Transverse colon (tissue), 4 donors: ENCODE data around the gene VPS13A. TPM values are rescaled to one million over a fixed set of nuclear protein-coding genes. Genes with fewer than 3 reads are reported as not detected.

ENCODE experiments used
- DNase-seq: peaks from one replicate; pipeline ENCODE4 v3.0.0-alpha.2; 2019
- H3K27ac ChIP-seq, 4 donors: fragments of 200-600 bp; sonication (generic); 2 replicates each; pipeline ENCODE4 v1.5.1; 2016 to 2018; ENCODE audit warnings: inconsistent platforms in 4 of 4
- H3K27me3 ChIP-seq: fragments of 200-600 bp; sonication (generic); 2 replicates; pipeline ENCODE4 v1.5.1; 2017; ENCODE audit warnings: inconsistent platforms
- H3K36me3 ChIP-seq, 4 donors: fragments of 200-600 bp; sonication (generic); 2 replicates each; pipeline ENCODE4 v1.5.1; 2017 to 2019; ENCODE audit warnings: inconsistent platforms in 4 of 4
- H3K4me1 ChIP-seq, 4 donors: fragments of 200-600 bp; sonication (generic); 2 replicates each; pipeline ENCODE4 v1.5.1; 2017 to 2020; ENCODE audit warnings: inconsistent platforms in 4 of 4
- H3K4me3 ChIP-seq, 4 donors: fragments of 200-600 bp; sonication (generic); 1 replicate in 1 of 4; 2 replicates in 3 of 4; pipeline versions ENCODE4 v1.5.1 to v1.6.1; 2017 to 2019; ENCODE audit warnings: inconsistent platforms in 4 of 4
- H3K9me3 ChIP-seq, 2 donors: fragments of 200-600 bp; sonication (generic); 2 replicates each; pipeline ENCODE4 v1.5.1; 2017 to 2019; ENCODE audit warnings: inconsistent platforms in 2 of 2
- EP300 ChIP-seq: sonication (generic); formaldehyde crosslinking; IDR thresholded peaks from one replicate; pipeline ENCODE4 v1.6.1; 2017; ENCODE audit warnings: antibody characterized with exemption, low read depth
- POLR2A ChIP-seq: fragments of 450-650 bp; IDR thresholded peaks from one replicate; pipeline ENCODE4 v1.6.1; 2016; ENCODE audit warnings: antibody characterized with exemption, mild to moderate bottlenecking, moderate library complexity
- POLR2AphosphoS5 ChIP-seq, 3 donors: sonication (generic); formaldehyde crosslinking; IDR thresholded peaks; one replicate each; pipeline ENCODE4 v1.6.1; 2016; ENCODE audit warnings: antibody characterized with exemption in 3 of 3
- WGBS, 2 donors: methylation state at CpG; one replicate each; pipeline ENCODE4 v1.1.5; 2018; ENCODE audit warnings: low coverage in 1 of 2; 5-methylcytosine and 5-hydroxymethylcytosine counted together
- in situ Hi-C, 4 donors: fragments of 200-750 bp; cut with MboI; loops; one replicate each; pipeline versions ENCODE4 v1.15.0 to v1.15.1; 2017; ENCODE audit warnings: low sequenced_read_pairs in 3 of 4, low pct_ligation_motif_present in 1 of 4, low pct_unique_long_range_greater_than_20kb in 1 of 4
- intact Hi-C: fragments of 100-400 bp; cut with DNase I; formaldehyde crosslinking; loops from one replicate; pipeline ENCODE4 v1.15.1; 2023; ENCODE audit warnings: low total_unique reads
- total RNA-seq, 4 donors: library from RNA; depleted of rRNA; stranded (reverse); fragments of >200 nt; gene quantifications; one replicate each; pipeline ENCODE4 v1.1.0, GENCODE V29; 2016
- TF ChIP-seq, protein P1 (sequence below), 5 experiments: fragments of 200-600 bp in 3 of 5; fragments of 450-650 bp in 2 of 5; sonication (generic) in 3 of 5; IDR thresholded peaks; 1 replicate in 2 of 5; 2 replicates in 3 of 5; pipeline ENCODE4 v1.5.1; 2016 to 2017; ENCODE audit warnings: antibody characterized with exemption in 5 of 5, inconsistent platforms in 3 of 5, mild to moderate bottlenecking in 2 of 5, moderate library complexity in 1 of 5

Gene VPS13A
- total RNA-seq, 4 donors from 2014 or later, result 88.8 to 148 (median 115) TPM

DNA sequence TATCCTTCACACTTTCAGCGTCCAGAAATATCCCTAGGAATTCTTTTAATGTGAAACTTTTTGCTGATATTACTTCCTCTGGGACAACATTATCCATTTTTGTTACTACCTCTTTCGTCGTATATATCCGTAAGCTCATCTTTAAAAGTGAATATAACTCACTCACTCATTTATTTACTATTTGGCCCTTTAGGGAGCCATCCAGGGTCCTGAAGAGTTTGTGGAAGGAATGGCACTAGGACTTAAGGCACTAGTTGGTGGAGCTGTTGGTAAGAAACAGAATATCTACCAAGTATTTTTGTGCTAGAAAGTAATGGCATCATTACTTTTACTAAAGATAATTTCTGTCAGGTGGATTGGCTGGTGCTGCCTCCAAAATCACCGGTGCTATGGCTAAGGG, 192.7 kb downstream of the VPS13A start:
- Histone ChIP-seq H3K27me3 (no peaks in the 10 kb centered on the region), H3K4me1 (no peaks in the 10 kb centered on the region), H3K4me3 (no peak overlapping the region), H3K36me3 (peaks cover 0 to 34% (median 11%) of the 10 kb centered on the region in 4 donors), H3K27ac (no peak overlapping the region), H3K9me3 (no peaks in the 10 kb centered on the region)
- 93 to 98% methylated on average over 4 to 5 of the region's 5 CpGs for WGBS, 2 donors
- no peak for DNase-seq
- intact Hi-C loops, result no loop called here
- in situ Hi-C loops, result no loop called here
- TF ChIP-seq EP300 (no peak), POLR2A (no peak)
- TF ChIP-seq, protein P1, sequence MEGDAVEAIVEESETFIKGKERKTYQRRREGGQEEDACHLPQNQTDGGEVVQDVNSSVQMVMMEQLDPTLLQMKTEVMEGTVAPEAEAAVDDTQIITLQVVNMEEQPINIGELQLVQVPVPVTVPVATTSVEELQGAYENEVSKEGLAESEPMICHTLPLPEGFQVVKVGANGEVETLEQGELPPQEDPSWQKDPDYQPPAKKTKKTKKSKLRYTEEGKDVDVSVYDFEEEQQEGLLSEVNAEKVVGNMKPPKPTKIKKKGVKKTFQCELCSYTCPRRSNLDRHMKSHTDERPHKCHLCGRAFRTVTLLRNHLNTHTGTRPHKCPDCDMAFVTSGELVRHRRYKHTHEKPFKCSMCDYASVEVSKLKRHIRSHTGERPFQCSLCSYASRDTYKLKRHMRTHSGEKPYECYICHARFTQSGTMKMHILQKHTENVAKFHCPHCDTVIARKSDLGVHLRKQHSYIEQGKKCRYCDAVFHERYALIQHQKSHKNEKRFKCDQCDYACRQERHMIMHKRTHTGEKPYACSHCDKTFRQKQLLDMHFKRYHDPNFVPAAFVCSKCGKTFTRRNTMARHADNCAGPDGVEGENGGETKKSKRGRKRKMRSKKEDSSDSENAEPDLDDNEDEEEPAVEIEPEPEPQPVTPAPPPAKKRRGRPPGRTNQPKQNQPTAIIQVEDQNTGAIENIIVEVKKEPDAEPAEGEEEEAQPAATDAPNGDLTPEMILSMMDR (IDR thresholded peaks at IDR 0.05), result no peak

DNA sequence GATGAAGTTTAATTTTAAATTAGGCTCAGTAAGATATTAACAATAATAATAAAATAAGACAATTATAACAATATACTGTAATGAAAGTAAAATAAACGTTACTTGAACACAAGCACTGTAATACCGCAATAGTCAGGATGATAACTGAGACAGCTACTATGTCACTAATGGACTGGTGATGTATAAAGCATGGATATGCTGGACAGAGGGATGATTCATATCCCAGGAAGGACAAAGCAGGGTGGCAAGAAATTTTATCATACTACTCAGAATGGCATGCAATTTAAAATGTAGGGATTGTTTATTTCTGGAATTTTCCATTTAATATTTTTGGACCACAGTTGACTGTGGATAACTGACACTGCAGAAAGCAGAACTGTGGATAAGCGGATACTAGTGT, 196.9 kb downstream of the VPS13A start:
- Histone ChIP-seq H3K9me3 (no peaks in the 10 kb centered on the region), H3K27ac (no peak overlapping the region), H3K36me3 (peaks cover 0 to 20% (median 8%) of the 10 kb centered on the region in 4 donors), H3K4me3 (no peak overlapping the region), H3K27me3 (no peaks in the 10 kb centered on the region), H3K4me1 (no peaks in the 10 kb centered on the region)
- DNase-seq, result no peak
- intact Hi-C loops (no loop called here), in situ Hi-C loops (no loop called here)
- 94 to 95% methylated on average over 3 of the region's 3 CpGs for WGBS, 2 donors
- TF ChIP-seq POLR2AphosphoS5 (IDR thresholded peaks at IDR 0.05), result no peak
- no peak for TF ChIP-seq POLR2A
- TF ChIP-seq, protein P1 (IDR thresholded peaks at IDR 0.05), result no peak
- TF ChIP-seq EP300, result no peak

DNA sequence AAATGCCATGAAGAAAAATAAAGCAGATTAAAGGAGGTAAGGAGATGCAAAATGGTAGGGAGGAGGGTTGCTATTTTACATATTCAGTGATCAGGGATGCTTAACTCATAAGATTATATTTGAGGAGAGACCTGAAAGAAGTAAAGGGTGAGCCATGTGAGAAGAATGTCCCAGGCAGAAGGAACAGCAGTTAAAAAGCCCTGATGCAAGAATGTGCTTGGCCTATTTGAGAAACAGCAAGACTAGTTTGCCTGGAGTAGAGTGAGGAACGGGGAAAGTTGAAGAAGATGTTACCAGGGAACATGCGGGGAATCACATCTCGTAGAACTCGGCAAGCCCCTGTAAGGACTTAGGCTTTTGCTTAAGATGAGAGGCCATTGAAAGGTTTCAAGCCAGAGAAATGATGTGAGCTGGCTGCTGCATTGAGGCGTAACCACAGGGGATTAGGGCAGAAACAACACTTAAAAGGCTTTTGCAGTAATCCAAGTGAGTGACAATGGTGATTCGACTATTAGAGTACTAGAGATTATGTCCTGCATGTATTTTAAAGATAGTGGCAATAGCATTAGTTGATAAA, 198.7 kb downstream of the VPS13A start:
- in situ Hi-C loops, result loop anchor here in 1 of 4 donors (25.0 kb wide), 1 partner anchor 89 kb away; no protein-coding TSS in a partner anchor

DNA sequence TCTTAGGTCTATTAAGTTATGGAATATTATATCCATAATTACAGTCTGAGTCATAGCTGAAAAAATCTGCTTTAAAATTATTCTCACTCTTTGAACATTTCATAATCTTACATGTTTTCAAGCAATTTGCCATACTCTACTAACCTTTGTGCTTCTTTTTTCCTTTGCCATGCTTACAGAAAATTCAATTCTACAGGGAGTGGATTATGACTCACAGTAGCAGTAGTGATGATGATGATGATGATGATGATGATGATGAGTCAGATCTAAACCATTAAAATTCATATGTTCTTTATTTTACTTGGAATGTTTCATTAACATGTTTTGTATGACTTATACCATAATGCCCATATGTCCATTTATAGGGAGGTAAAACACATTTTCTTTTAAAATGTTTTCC, 207.1 kb downstream of the VPS13A start:
- intact Hi-C loops, result no loop called here
- in situ Hi-C loops, result loop anchor here in 1 of 4 donors (25.0 kb wide), 1 partner anchor 97 kb away; no protein-coding TSS in a partner anchor
- H3K36me3 ChIP-seq, result peaks cover 0 to 20% (median 5%) of the 10 kb centered on the region in 4 donors
- H3K4me1 ChIP-seq, result no peaks in the 10 kb centered on the region
- no peak overlapping the region for H3K4me3 ChIP-seq
- H3K27me3 ChIP-seq, result no peaks in the 10 kb centered on the region
- H3K9me3 ChIP-seq, result no peaks in the 10 kb centered on the region
- TF ChIP-seq POLR2A (no peak), POLR2AphosphoS5 (IDR thresholded peaks at IDR 0.05) (no peak)
- no peak for DNase-seq
- H3K27ac ChIP-seq, result no peak overlapping the region

More for the DNA sequence above, 198.7 kb downstream of the VPS13A start:
- Histone ChIP-seq H3K4me1 (no peaks in the 10 kb centered on the region), H3K9me3 (no peaks in the 10 kb centered on the region), H3K27ac (no peak overlapping the region), H3K36me3 (peaks cover 0 to 4% (median 2%) of the 10 kb centered on the region in 4 donors), H3K4me3 (no peak overlapping the region), H3K27me3 (no peaks in the 10 kb centered on the region)
- 94 to 97% methylated on average over 6 of the region's 6 CpGs for WGBS, 2 donors
- intact Hi-C loops, result no loop called here
- no peak for DNase-seq
- TF ChIP-seq POLR2A (no peak), EP300 (no peak), POLR2AphosphoS5 (IDR thresholded peaks at IDR 0.05) (no peak)
- TF ChIP-seq, protein P1 (IDR thresholded peaks at IDR 0.05), result no peak

DNA sequence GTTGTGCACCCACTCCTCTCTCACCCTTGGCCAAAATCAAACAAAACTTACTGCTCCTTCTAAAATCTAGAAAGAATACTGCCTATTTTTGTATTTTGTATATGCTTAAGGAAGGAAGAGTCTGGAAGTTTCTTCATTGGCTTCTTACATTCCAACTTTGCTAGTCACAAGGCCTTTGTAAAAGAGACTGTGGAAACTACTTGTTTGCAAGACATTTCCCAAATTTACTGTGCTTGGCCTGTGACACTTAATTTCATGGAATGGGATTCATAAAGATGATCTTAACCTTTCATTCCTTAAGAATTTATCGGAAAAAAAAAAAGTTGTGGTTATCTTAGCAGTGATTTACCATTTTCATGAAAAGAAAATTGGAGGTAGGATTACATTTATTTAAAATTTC, 208.9 kb downstream of the VPS13A start:
- no peak overlapping the region for H3K4me3 ChIP-seq
- no peak for TF ChIP-seq EP300
- TF ChIP-seq, protein P1 (IDR thresholded peaks at IDR 0.05), result no peak
- TF ChIP-seq POLR2AphosphoS5 (IDR thresholded peaks at IDR 0.05), result no peak
- no peak for TF ChIP-seq POLR2A
- in situ Hi-C loops, result loop anchor here in 1 of 4 donors (25.0 kb wide), 1 partner anchor 99 kb away; no protein-coding TSS in a partner anchor
- H3K27ac ChIP-seq, result no peak overlapping the region
- intact Hi-C loops, result no loop called here
- 43 to 92% methylated on average over 1 of the region's 1 CpG for WGBS, 2 donors
- no peaks in the 10 kb centered on the region for H3K27me3 ChIP-seq
- no peak for DNase-seq
- H3K36me3 ChIP-seq, result peaks cover 0 to 19% (median 5%) of the 10 kb centered on the region in 4 donors
- peaks cover 0 to 1% (median 0%) of the 10 kb centered on the region in 4 donors for H3K4me1 ChIP-seq
- no peaks in the 10 kb centered on the region for H3K9me3 ChIP-seq
